ENCODE data around the gene DYNC2H1.

The DYNC2H1 gene

GRCh38 chr11:103108933-103109817 lies at the start of gene DYNC2H1:
Gene DYNC2H1 (plus strand): TSS chr11:103109426. CDS start chr11:103109575, 149 bp downstream.
- no peak for TF ChIP-seq ZNF274 (IDR thresholded peaks at IDR 0.05; ENCODE audit: low read depth, low read length)
- H3K4me3 ChIP-seq (ENCODE audit: low read length): peak within 1 kb of the TSS; percentile 62

- H3K4me3 ChIP-seq (ENCODE audit: low read length): no peak overlapping the region
- TF ChIP-seq ZNF274 (IDR thresholded peaks at IDR 0.05; ENCODE audit: low read depth, low read length): no peak
Measured at GRCh38 chr11:103061656-103062055, 47.6 kb upstream of the DYNC2H1 start.

GRCh38 chr11:103067118-103067517 lies 42.1 kb upstream of the DYNC2H1 start:
- TF ChIP-seq ZNF274 (IDR thresholded peaks at IDR 0.05; ENCODE audit: low read depth, low read length): no peak
- no peak overlapping the region for H3K4me3 ChIP-seq (ENCODE audit: low read length)

GRCh38 chr11:103069367-103069766 lies 39.9 kb upstream of the DYNC2H1 start:
- TF ChIP-seq ZNF274 (IDR thresholded peaks at IDR 0.05; ENCODE audit: low read depth, low read length): no peak
- H3K4me3 ChIP-seq (ENCODE audit: low read length): no peak overlapping the region

GRCh38 chr11:103070142-103070541 lies 39.1 kb upstream of the DYNC2H1 start:
- no peak for TF ChIP-seq ZNF274 (IDR thresholded peaks at IDR 0.05; ENCODE audit: low read depth, low read length)
- no peak overlapping the region for H3K4me3 ChIP-seq (ENCODE audit: low read length)

GRCh38 chr11:103071008-103071407 lies 38.2 kb upstream of the DYNC2H1 start:
- TF ChIP-seq ZNF274 (IDR thresholded peaks at IDR 0.05; ENCODE audit: low read depth, low read length): no peak
- no peak overlapping the region for H3K4me3 ChIP-seq (ENCODE audit: low read length)

GRCh38 chr11:103076361-103076760 lies 32.9 kb upstream of the DYNC2H1 start:
- H3K4me3 ChIP-seq (ENCODE audit: low read length): no peak overlapping the region
- no peak for TF ChIP-seq ZNF274 (IDR thresholded peaks at IDR 0.05; ENCODE audit: low read depth, low read length)

- H3K4me3 ChIP-seq (ENCODE audit: low read length): no peak overlapping the region
Measured at GRCh38 chr11:103077554-103077953, 31.7 kb upstream of the DYNC2H1 start.

GRCh38 chr11:103078710-103079109 lies 30.5 kb upstream of the DYNC2H1 start:
- H3K4me3 ChIP-seq (ENCODE audit: low read length): no peak overlapping the region
- TF ChIP-seq ZNF274 (IDR thresholded peaks at IDR 0.05; ENCODE audit: low read depth, low read length): no peak

More at GRCh38 chr11:103077554-103077953, 31.7 kb upstream of the DYNC2H1 start:
- TF ChIP-seq ZNF274 (IDR thresholded peaks at IDR 0.05; ENCODE audit: low read depth, low read length): no peak

GRCh38 chr11:103079833-103080232 lies 29.4 kb upstream of the DYNC2H1 start:
- H3K4me3 ChIP-seq (ENCODE audit: low read length): no peak overlapping the region
- TF ChIP-seq ZNF274 (IDR thresholded peaks at IDR 0.05; ENCODE audit: low read depth, low read length): no peak

GRCh38 chr11:103085758-103086365 lies 23.4 kb upstream of the DYNC2H1 start:
- no peak overlapping the region for H3K4me3 ChIP-seq (ENCODE audit: low read length)
- no peak for TF ChIP-seq ZNF274 (IDR thresholded peaks at IDR 0.05; ENCODE audit: low read depth, low read length)

GRCh38 chr11:103086461-103086860 lies 22.8 kb upstream of the DYNC2H1 start:
- no peak overlapping the region for H3K4me3 ChIP-seq (ENCODE audit: low read length)
- no peak for TF ChIP-seq ZNF274 (IDR thresholded peaks at IDR 0.05; ENCODE audit: low read depth, low read length)

- TF ChIP-seq ZNF274 (IDR thresholded peaks at IDR 0.05; ENCODE audit: low read depth, low read length): no peak
- H3K4me3 ChIP-seq (ENCODE audit: low read length): peak overlapping the region; percentile 91
Measured at GRCh38 chr11:103091064-103091800, 18.0 kb upstream of the DYNC2H1 start.

- TF ChIP-seq ZNF274 (IDR thresholded peaks at IDR 0.05; ENCODE audit: low read depth, low read length): no peak
- peak within 1 kb of the TSS; percentile 91 for H3K4me3 ChIP-seq (ENCODE audit: low read length)
Measured at GRCh38 chr11:103091801-103092524, 17.3 kb upstream of the DYNC2H1 start, which contains the start of gene DCUN1D5. Gene DCUN1D5 (minus strand): TSS chr11:103092160. CDS start chr11:103091872, 288 bp downstream.

All from GM08714 (cell line).